Calu3 (cell line): ENCODE results near the gene KCTD18. TPM values are rescaled to one million over a fixed set of nuclear protein-coding genes. Genes with fewer than 3 reads are reported as not detected.

Experiments used
- BruUV-seq: library from RNA; stranded (reverse); fragments of 400-500 nt; replicated peaks from 2 replicates; lab custom pipeline; 2021; lab: Mats Ljungman, UMichigan
- CTCF ChIA-PET: fragments of 300-600 bp; sonication (Branson Sonifier 250); formaldehyde crosslinking; loops from one replicate; lab custom pipeline; 2022; ENCODE audit warnings: antibody characterized with exemption; lab: Charles Lee
- DNase-seq: peaks from one replicate; pipeline ENCODE4 v3.0.0; 2022
- H3K27ac Mint-ChIP-seq: one replicate; pipeline ENCODE4 v1.8.0; 2022; ENCODE audit warnings: mixed read lengths; ENCODE audit not compliant: unreplicated experiment
- H3K27me3 Mint-ChIP-seq: one replicate; pipeline ENCODE4 v1.8.0; 2022; ENCODE audit warnings: mixed read lengths; ENCODE audit not compliant: unreplicated experiment
- H3K36me3 Mint-ChIP-seq: one replicate; pipeline ENCODE4 v1.8.0; 2022; ENCODE audit warnings: mild to moderate bottlenecking, moderate library complexity, mixed read lengths; ENCODE audit not compliant: insufficient read depth, unreplicated experiment
- H3K4me1 Mint-ChIP-seq: one replicate; pipeline ENCODE4 v1.8.0; 2022; ENCODE audit warnings: mild to moderate bottlenecking, low read depth, mixed read lengths; ENCODE audit not compliant: unreplicated experiment
- H3K4me3 Mint-ChIP-seq: one replicate; pipeline ENCODE4 v1.8.0; 2022; ENCODE audit warnings: mild to moderate bottlenecking, low read depth, moderate library complexity, mixed read lengths; ENCODE audit not compliant: unreplicated experiment
- H3K9me3 Mint-ChIP-seq: one replicate; pipeline ENCODE4 v1.8.0; 2022; ENCODE audit warnings: low read depth, mixed read lengths; ENCODE audit not compliant: unreplicated experiment
- intact Hi-C: fragments of 100-400 bp; cut with micrococcal nuclease; formaldehyde crosslinking; loops from one replicate; pipeline ENCODE4 v1.10.0; 2022; ENCODE audit not compliant: unreplicated experiment
- total RNA-seq: library from RNA; stranded (reverse); gene quantifications from 2 replicates; pipeline ENCODE4 v1.2.3, GENCODE V29; 2022
- TF ChIP-seq, protein P1 (sequence below): fragments of 200-600 bp; IDR thresholded peaks from one replicate; pipeline ENCODE4 v1.8.0; 2022; ENCODE audit warnings: antibody characterized with exemption; ENCODE audit not compliant: unreplicated experiment

Gene KCTD18
- total RNA-seq, 1 experiment from 2014 or later: 11.8 TPM

DNA sequence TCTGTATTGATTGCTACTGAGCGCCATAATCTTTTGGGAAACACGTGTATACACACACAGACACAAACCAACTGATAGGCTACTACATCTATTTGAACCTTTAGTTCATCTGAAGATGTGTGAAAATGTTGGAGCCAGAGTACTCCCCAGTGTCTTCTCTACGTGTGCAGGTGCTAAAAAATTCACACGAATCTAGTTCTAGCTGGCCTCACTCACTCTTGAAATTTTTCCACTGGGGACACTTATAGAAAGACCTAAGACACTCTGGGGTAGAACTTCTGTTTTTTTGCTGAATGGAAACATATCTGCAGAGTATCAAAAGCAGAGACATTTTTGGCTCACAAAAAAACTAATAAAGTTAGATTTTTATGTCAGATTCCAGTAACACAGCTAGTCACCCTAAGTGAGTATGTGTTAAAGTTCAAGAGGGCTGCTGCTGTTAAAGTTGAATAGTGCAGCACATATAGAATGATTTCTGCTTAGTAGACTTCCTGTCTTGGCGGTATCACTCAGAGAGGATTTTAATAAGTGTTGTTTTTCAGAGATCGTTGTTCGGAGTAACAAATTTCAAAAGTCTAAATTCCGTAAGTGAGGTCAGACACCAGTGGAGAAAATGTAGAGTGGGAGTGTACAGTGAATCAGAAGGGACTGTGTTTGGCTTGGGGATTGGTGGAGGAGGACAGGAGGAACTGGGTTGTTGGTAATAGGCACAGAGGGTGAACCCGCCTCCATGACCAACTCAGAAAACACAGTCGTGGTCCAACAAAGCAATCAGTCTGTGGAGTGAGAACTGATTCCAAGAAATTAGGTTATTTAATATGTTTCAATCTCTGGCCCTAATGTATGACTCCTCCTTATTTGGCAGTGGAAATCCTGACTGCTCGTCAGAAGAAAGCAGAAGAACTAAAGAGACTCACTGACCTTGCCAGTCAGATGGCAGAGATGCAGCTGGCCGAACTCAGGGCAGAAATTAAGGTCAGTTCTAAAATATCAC, 43.1 kb downstream of the KCTD18 start:
- peak overlapping the region; percentile 18 for H3K27ac Mint-ChIP-seq
- no peak for DNase-seq
- TF ChIP-seq, protein P1, sequence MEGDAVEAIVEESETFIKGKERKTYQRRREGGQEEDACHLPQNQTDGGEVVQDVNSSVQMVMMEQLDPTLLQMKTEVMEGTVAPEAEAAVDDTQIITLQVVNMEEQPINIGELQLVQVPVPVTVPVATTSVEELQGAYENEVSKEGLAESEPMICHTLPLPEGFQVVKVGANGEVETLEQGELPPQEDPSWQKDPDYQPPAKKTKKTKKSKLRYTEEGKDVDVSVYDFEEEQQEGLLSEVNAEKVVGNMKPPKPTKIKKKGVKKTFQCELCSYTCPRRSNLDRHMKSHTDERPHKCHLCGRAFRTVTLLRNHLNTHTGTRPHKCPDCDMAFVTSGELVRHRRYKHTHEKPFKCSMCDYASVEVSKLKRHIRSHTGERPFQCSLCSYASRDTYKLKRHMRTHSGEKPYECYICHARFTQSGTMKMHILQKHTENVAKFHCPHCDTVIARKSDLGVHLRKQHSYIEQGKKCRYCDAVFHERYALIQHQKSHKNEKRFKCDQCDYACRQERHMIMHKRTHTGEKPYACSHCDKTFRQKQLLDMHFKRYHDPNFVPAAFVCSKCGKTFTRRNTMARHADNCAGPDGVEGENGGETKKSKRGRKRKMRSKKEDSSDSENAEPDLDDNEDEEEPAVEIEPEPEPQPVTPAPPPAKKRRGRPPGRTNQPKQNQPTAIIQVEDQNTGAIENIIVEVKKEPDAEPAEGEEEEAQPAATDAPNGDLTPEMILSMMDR: no peak
- H3K9me3 Mint-ChIP-seq: no peaks in the 10 kb centered on the region
- intact Hi-C loops: no loop called here
- no peaks in the 10 kb centered on the region for H3K4me1 Mint-ChIP-seq
- CTCF ChIA-PET: interaction anchor here (0.6 kb wide), 1 partner anchor 148 kb away, joined by 4 read pairs; no protein-coding TSS in a partner anchor
- BruUV-seq: no TSS peak
- H3K27me3 Mint-ChIP-seq: no peaks in the 10 kb centered on the region
- H3K36me3 Mint-ChIP-seq: peaks cover 75% of the 10 kb centered on the region
- no peak overlapping the region for H3K4me3 Mint-ChIP-seq

DNA sequence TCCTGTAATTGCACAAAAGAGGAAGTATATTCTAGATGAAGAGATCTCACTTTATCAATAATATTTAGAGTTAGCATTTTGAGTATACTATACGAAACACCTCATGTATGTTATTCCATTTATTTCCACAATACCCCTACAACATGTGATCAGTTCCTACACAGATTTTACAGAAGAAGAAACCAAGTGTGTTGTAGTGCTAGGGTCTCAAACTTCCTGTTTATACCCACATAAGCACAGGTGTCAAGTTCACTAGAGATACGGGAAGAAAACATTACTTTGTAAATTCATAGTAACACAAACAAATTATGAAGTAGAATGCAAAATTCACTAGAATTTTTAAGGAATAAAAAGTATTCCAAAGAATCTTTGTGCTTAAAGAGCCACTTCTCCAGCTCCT, 46.4 kb downstream of the KCTD18 start:
- H3K4me1 Mint-ChIP-seq: no peaks in the 10 kb centered on the region
- TF ChIP-seq, protein P1: no peak
- CTCF ChIA-PET: no interaction called here
- DNase-seq: no peak
- no peak overlapping the region for H3K27ac Mint-ChIP-seq
- no TSS peak for BruUV-seq
- intact Hi-C loops: no loop called here
- H3K36me3 Mint-ChIP-seq: peaks cover 77% of the 10 kb centered on the region
- H3K27me3 Mint-ChIP-seq: no peaks in the 10 kb centered on the region
- no peaks in the 10 kb centered on the region for H3K9me3 Mint-ChIP-seq
- no peak overlapping the region for H3K4me3 Mint-ChIP-seq

DNA sequence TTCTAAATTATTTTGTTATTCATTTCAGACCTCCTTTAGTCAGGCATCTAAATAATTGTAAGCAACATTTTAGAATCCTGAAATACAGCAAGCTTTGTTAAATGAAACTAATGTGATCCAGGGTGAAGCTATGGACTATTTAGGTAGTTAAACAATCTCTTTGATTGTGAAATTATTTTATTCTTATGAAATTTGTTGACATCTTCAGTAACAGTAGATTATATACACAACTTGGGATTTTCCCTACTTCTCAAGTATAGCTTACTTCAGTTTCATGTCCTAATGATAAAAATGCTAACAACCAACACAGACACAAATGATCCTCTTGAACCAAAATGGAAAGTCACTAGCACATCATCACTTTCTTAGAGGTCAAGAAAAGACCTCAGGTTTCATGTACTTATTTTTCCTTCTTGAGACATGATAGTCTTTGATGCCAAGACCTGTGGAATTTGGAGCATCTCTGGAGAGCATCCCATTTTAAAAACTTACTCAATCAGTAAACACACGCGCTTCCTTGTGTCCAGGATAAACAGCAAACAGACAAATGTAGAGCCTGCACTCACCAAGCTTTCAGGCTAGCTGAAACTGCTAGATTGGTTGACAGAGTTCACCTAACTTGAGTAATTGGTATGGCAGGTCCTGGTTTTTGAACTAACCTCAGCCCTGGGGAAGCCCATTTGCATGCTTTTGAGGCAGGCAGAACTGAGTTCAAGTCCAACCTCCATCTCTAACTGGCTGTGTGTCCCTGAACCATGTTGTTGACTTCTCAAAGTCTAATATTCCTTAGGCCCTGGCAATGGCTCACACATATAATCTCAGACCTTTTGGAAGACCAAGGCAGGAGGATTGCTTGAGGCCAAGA, 47.8 kb downstream of the KCTD18 start:
- Mint-ChIP-seq H3K4me1 (no peaks in the 10 kb centered on the region), H3K27me3 (no peaks in the 10 kb centered on the region), H3K4me3 (no peak overlapping the region), H3K9me3 (no peaks in the 10 kb centered on the region), H3K36me3 (peaks cover 73% of the 10 kb centered on the region), H3K27ac (no peak overlapping the region)
- intact Hi-C loops: no loop called here
- BruUV-seq: no TSS peak
- CTCF ChIA-PET: no interaction called here
- no peak for DNase-seq
- TF ChIP-seq, protein P1: no peak

DNA sequence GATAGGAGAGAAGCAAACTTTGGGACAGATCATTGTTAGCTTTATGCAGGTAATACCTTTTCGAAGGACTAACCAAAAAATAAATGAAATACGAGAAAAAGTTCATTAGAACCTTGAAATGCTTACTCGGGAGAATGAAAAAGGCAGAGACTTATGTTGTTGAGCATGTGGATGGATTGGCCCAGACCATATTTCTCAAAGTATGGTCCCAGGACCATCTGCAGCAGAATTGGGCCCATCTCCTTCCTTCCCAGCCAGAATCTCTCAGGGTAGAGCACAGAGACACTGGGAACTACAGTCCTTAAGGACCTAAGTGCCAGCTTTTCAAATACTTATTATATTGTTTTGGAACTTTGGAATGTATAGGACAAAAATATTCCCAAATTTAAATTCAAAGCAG, 50.8 kb downstream of the KCTD18 start:
- H3K4me1 Mint-ChIP-seq: peaks cover 7% of the 10 kb centered on the region
- H3K27ac Mint-ChIP-seq: no peak overlapping the region
- CTCF ChIA-PET: no interaction called here
- H3K4me3 Mint-ChIP-seq: no peak overlapping the region
- intact Hi-C loops: no loop called here
- no peaks in the 10 kb centered on the region for H3K27me3 Mint-ChIP-seq
- TF ChIP-seq, protein P1: no peak
- no TSS peak for BruUV-seq
- no peaks in the 10 kb centered on the region for H3K9me3 Mint-ChIP-seq
- DNase-seq: no peak
- H3K36me3 Mint-ChIP-seq: peaks cover 65% of the 10 kb centered on the region
